Skin epidermis (tissue), 12 donors: ENCODE data around the gene WDFY3.

Source experiments
- H3K27ac ChIP-seq, 21 experiments: fragments of 200-600 bp; sonication (generic) in 11 of 21; one replicate each; pipeline ENCODE4 v1.5.0; 2020; ENCODE audit warnings: mild to moderate bottlenecking in 3 of 21, inconsistent platforms in 2 of 21, moderate library complexity in 2 of 21
- H3K4me3 ChIP-seq, 7 experiments: fragments of 200-600 bp; sonication (generic) in 2 of 7; one replicate each; pipeline ENCODE4 v1.5.0; 2020; ENCODE audit warnings: inconsistent platforms in 2 of 7, mild to moderate bottlenecking in 2 of 7, moderate library complexity in 1 of 7

The WDFY3 gene

DNA sequence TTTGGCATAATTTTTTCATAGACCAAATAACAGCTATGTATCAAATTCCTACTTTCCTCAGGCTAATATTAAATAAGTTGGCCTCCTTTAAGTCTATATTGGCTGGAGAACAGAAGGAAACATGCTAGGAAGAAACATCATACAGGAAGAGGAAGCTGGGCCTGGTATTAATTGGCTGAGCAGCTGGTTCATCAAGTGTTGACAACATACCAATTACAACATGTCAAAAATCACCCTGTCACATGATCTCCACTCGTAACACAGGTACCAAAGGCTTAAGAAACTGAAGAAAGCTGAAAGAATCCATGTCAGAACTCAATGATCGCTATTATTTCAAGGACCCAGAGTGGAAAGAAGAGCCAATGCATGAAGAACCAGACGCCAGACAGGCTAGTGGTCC, 10.5 kb downstream of the WDFY3 start:
- Histone ChIP-seq H3K27ac (peak overlapping the region in 3 of 21 experiments; percentile 12 to 64 (median 29)), H3K4me3 (no peak overlapping the region)

DNA sequence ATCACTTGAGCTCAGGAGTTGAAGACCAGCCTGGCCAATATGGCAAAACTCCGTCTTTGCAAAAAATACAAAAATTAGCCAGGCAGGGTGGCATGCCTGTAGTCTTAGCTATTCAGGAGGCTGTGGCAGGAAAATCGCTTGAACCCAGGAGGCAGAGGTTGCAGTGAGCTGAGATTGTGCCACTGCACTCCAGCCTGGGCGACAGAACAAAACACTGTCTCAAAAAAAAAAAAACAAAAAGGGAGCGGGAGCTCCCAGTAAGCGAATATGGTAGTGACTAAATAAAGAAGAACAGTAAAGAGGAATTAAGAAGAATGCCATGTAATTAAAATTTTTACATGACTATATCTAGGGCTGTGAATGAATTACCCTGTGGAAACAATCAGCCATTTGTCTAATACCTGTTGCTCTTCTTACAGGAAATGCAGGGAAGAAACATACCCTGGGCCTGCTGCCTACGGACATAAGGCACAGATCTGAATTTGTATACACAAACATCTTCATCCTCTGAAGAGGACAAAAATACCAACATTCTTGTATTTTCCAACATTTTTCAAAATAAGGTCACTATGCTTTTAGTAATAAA, 11.4 kb downstream of the WDFY3 start:
- Histone ChIP-seq H3K4me3 (no peak overlapping the region), H3K27ac (peak overlapping the region in 2 of 21 experiments; percentile 14 to 34)

DNA sequence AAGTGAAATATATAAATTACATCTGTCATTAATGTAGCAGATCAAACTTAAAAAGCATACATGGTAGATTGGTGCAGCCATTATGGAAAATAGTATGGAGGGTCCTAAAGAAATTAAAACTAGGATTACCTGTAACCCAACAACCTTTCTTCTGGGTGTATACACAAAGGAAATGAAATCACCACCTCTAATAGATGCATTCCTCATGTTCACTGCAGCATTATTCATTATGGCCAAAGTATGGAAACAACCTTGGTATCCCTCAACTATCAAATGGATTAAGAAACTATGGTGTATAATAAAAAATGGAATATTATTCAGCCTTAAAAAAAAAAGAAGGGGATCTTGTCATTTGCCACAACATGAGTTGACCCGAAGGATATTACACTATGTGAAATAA, 13.7 kb downstream of the WDFY3 start:
- no peak overlapping the region for H3K4me3 ChIP-seq
- peak overlapping the region in 5 of 21 experiments; percentile 10 to 77 (median 29) for H3K27ac ChIP-seq

DNA sequence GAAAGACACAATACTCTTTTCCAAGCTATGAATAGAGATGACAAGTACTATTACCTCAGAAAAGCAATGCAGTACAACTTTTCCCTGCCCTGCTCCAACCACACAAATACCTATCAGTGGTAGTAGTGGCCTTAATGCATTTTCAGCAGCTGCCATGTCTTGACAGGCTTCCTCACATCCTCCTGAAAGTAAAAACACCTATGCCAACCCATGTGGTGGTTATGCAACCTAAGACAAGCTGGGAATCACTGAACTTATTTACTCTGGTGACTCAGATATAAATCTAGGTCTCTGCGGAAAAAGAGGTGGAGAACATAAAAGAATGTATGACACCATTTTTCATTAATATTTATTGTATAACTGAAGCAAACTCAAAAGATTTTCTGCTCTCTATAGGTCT, 14.5 kb downstream of the WDFY3 start:
- Histone ChIP-seq H3K27ac (peak overlapping the region in 8 of 21 experiments; percentile 0 to 77 (median 40)), H3K4me3 (no peak overlapping the region)

DNA sequence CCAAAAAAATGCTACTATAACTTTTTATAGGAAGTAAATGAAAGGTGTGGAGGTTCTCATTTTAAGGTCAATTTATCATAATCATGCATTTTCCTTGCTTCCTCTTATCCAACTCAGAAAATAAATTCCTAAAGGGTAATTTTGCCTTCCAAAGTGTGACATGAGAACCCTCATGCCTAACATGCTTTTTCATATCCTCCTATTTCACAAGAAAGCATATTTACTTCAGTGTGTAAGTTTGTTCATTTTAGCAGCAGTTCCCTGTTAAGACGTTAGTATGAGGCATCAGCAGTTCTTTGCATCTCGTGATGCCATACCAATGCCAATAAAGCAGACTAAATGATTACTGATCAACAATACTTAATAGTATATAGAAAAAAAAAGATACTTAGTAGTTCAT, 18.4 kb downstream of the WDFY3 start:
- no peak overlapping the region for H3K4me3 ChIP-seq
- H3K27ac ChIP-seq, result no peak overlapping the region

DNA sequence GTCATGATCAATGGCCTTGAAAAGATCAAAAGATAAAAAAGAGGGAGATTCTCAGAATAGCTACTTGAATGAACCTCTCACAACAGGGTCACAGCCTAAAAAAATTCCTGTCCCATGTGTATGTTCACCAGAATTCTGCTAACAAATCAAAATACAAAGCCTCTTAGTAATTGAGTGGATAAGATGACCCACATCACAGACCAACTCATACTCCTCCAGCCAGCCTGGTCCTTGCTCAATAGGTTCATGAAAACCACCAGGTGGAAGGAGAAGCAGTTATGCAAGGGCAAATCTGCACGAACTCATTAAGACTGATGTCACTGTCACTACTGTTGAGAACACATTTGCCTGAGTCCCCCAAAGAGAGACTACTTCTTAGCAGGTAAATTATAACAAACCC, 21.5 kb downstream of the WDFY3 start:
- no peak overlapping the region for H3K27ac ChIP-seq
- no peak overlapping the region for H3K4me3 ChIP-seq

DNA sequence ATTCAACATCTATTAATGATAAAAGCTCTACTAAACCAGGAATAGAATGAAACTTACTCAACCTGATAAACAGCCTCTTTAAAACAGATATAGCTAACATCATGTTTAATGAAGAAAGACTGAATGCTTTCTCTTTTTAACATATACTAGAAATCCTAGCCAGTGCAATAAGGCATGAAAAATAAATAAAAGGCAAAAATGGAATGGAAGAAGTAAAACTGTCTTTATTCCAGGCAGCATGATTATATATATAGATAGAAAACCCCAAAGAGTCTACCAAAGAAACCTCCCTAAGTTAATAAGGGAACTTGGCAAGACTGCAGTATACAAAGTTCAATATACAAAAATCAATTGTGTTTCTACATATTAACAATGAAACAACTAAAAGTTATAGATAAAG, 25.5 kb downstream of the WDFY3 start:
- H3K27ac ChIP-seq, result no peak overlapping the region
- H3K4me3 ChIP-seq, result no peak overlapping the region

- Histone ChIP-seq H3K27ac (peak overlapping the region in 4 of 21 experiments; percentile 3 to 69 (median 34)), H3K4me3 (no peak overlapping the region)
These were observed 27.4 kb downstream of the WDFY3 start for GRCh38 chr4:84939113-84939512.

DNA sequence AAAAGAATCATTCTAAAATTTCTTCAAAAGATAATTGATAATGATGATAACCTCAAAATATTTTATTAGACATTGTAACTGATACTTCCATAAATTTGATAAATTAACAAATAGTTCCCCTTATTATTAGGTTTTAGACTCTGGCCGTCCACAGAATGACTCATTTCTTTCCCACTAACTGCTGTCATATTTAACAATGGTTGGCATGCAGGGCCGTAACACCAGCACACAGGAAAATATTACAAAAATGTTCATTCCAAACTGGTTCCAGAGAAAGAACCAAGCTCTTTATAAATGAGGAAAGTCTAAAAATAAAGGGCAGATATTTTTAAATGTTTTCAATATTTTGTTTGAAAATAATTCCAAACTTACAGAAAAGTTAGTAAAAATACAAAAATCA, 28.2 kb downstream of the WDFY3 start:
- Histone ChIP-seq H3K4me3 (no peak overlapping the region), H3K27ac (peak overlapping the region in 4 of 21 experiments; percentile 3 to 69 (median 34))

- H3K27ac ChIP-seq, result peak overlapping the region in 4 of 21 experiments; percentile 7 to 59 (median 24)
- no peak overlapping the region for H3K4me3 ChIP-seq
These were observed 29.0 kb downstream of the WDFY3 start for GRCh38 chr4:84937381-84937977.

DNA sequence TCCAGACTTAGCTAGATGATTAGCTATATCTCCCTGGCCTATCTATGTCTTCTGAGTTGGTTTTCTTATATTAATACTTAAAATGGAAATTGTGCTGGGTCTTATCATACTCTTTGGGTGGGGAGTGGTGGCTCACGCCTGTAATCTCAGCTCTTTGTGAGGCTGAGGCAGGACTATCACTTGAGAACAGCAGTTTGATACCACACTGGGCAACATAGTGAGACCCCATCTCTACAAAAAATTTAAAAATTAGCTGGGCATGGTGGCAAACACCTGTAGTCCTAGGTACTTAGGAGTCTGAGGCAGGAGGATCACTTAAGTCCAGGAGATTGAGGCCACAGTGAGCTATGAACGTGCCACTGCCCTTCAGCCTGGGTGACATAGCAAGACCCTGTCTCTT, 30.4 kb downstream of the WDFY3 start:
- no peak overlapping the region for H3K27ac ChIP-seq

GRCh38 chr4:84932462-84932861, 34.0 kb downstream of the WDFY3 start:
- Histone ChIP-seq H3K4me3 (no peak overlapping the region), H3K27ac (no peak overlapping the region)

More for the DNA sequence above, 30.4 kb downstream of the WDFY3 start:
- no peak overlapping the region for H3K4me3 ChIP-seq

DNA sequence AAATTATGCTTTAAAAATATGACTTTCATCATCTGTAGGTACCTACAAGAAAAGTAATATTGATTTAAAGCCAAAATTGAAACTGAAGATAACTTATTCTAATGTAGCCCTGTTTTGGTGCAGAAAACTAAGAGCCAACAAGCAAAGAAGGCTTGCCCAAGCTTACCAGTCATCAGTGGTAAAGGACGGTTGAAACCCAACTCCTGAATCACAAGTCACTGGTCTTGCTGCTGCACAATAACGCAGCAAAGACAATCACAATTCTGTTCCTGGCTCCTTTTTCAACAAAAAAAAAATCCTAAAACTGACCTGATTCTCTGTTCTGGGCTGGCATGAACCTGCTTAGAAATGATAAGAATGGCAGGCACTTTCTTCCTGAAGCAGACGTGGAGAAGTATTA, 34.5 kb downstream of the WDFY3 start:
- Histone ChIP-seq H3K4me3 (no peak overlapping the region), H3K27ac (no peak overlapping the region)

- Histone ChIP-seq H3K4me3 (no peak overlapping the region), H3K27ac (no peak overlapping the region)
These were observed 35.2 kb downstream of the WDFY3 start for GRCh38 chr4:84931274-84931673.

DNA sequence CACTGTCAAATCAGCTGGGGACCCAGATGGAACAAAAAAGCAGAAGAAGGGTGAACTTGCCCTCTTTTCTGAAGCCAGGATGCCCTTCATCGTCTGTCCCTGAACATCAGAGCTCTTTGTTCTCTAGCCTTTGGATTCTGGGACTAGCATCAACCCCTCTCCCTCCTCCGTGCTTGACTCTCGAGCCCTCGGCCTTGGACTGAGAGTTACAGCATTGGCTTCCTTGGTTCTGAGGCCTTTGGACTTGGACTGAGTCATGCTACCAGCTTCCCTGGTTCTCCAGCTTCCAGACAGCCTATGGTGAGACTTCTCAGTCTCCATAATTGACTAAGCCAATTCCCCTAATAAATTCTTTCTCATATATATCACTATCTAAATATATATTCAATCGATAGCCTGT, 38.4 kb downstream of the WDFY3 start:
- no peak overlapping the region for H3K27ac ChIP-seq

DNA sequence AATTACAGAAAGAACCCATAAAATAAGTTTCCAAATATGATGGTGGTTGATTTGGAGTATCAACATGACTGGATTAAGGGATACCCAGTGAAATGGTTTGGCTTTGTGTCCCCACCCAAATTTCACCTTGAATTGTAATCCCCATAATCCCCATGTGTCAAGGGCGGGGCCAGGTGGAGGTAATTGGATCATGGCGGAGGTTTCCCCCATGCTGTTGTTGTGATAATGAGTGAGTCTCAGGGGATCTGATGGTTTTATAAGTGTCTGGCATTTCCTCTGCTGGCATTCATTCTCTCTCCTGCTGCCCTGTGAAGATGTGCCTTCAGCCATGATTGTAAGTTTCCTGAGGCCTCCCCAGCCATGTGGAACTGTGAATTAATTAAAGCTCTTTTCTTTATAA, 39.1 kb downstream of the WDFY3 start:
- H3K4me3 ChIP-seq, result no peak overlapping the region
- H3K27ac ChIP-seq, result no peak overlapping the region

More for the DNA sequence above, 38.4 kb downstream of the WDFY3 start:
- H3K4me3 ChIP-seq, result no peak overlapping the region

- no peak overlapping the region for H3K4me3 ChIP-seq
- H3K27ac ChIP-seq, result peak overlapping the region in 1 of 21 experiments; percentile 43
These were observed 40.9 kb downstream of the WDFY3 start for GRCh38 chr4:84925558-84925957.

GRCh38 chr4:84924434-84924833, 42.1 kb downstream of the WDFY3 start:
- Histone ChIP-seq H3K4me3 (no peak overlapping the region), H3K27ac (peak overlapping the region in 3 of 21 experiments; percentile 39 to 63 (median 43))

GRCh38 chr4:84920617-84921016, 45.9 kb downstream of the WDFY3 start:
- H3K27ac ChIP-seq, result peak overlapping the region in 1 of 21 experiments; percentile 4
- H3K4me3 ChIP-seq, result no peak overlapping the region

- no peak overlapping the region for H3K27ac ChIP-seq
- H3K4me3 ChIP-seq, result no peak overlapping the region
These were observed 48.5 kb downstream of the WDFY3 start for GRCh38 chr4:84917869-84918600.
